GM18520 (cell line): Measurements from ENCODE around the gene TRIL.

Source experiments
- ATAC-seq: cut with Tn5 transposase; IDR thresholded peaks from one replicate; pipeline ENCODE4 v1.9.1; 2021; ENCODE audit not compliant: unreplicated experiment

TRIL gene

GRCh38 chr7:28984217-28984616 is 26.1 kb upstream of the TRIL start:
- ATAC-seq, result no peak

GRCh38 chr7:28983396-28984190 is 25.5 kb upstream of the TRIL start:
- ATAC-seq, result no peak

GRCh38 chr7:28981161-28981465 is 23.0 kb upstream of the TRIL start:
- no peak for ATAC-seq

- no peak for ATAC-seq
Observed at GRCh38 chr7:28980451-28981160, 22.5 kb upstream of the TRIL start.

- ATAC-seq, result no peak
Observed at GRCh38 chr7:28979776-28980175, 21.6 kb upstream of the TRIL start.

- no peak for ATAC-seq
Observed at GRCh38 chr7:28977881-28978280, 19.8 kb upstream of the TRIL start.

GRCh38 chr7:28976022-28976421 is 17.9 kb upstream of the TRIL start:
- no peak for ATAC-seq

GRCh38 chr7:28973591-28973990 is 15.5 kb upstream of the TRIL start:
- no peak for ATAC-seq

GRCh38 chr7:28964056-28964455 is 5.9 kb upstream of the TRIL start:
- no peak for ATAC-seq

GRCh38 chr7:28961972-28962371 is 3.8 kb upstream of the TRIL start:
- no peak for ATAC-seq

- no peak for ATAC-seq
Observed at GRCh38 chr7:28960071-28960840, 2.1 kb upstream of the TRIL start.

- no peak for ATAC-seq
Observed at GRCh38 chr7:28958980-28959347, 834 bp upstream of the TRIL start.

- ATAC-seq, result no peak
Observed at GRCh38 chr7:28957751-28958234, 337 bp downstream of the TRIL start.

- ATAC-seq, result no peak
Observed at GRCh38 chr7:28957064-28957750, 923 bp downstream of the TRIL start.

- no peak for ATAC-seq
Observed at GRCh38 chr7:28956608-28957063, 1.5 kb downstream of the TRIL start.

GRCh38 chr7:28955718-28956607 is 2.2 kb downstream of the TRIL start:
- no peak for ATAC-seq

- no peak for ATAC-seq
Observed at GRCh38 chr7:28955356-28955717, 2.8 kb downstream of the TRIL start.

GRCh38 chr7:28954946-28955345 is 3.2 kb downstream of the TRIL start:
- no peak for ATAC-seq

GRCh38 chr7:28954471-28954870 is 3.7 kb downstream of the TRIL start:
- no peak for ATAC-seq

- no peak for ATAC-seq
Observed at GRCh38 chr7:28953633-28954032, 4.5 kb downstream of the TRIL start.
